Lung (tissue), 16 donors: ENCODE results near the gene GRIN3B. TPM values are rescaled to one million over a fixed set of nuclear protein-coding genes. Genes with fewer than 3 reads are reported as not detected.

Source experiments
- ATAC-seq: fragments of 200-7000 bp; cut with Tn5 transposase; one replicate; pipeline ENCODE4 v1.9.1; 2020; ENCODE audit warnings: moderate number of reproducible peaks; ENCODE audit not compliant: insufficient read depth, low FRiP score
- DNase-seq, 3 donors: peaks; one replicate each; pipeline ENCODE4 v3.0.0-alpha.2; 2013 to 2017
- H3K27ac ChIP-seq, 2 donors: one replicate each; pipeline ENCODE4 v1.5.1; 2013; ENCODE audit warnings: mild to moderate bottlenecking in 2 of 2, moderate library complexity in 2 of 2, control low read depth in 1 of 2, inconsistent platforms in 1 of 2, low read depth in 1 of 2, low read length in 1 of 2
- H3K27me3 ChIP-seq, 3 donors: one replicate each; pipeline ENCODE4 v1.5.1; 2013; ENCODE audit warnings: low read length in 2 of 3; ENCODE audit not compliant: control insufficient read depth in 3 of 3, insufficient read depth in 3 of 3
- H3K36me3 ChIP-seq, 4 donors: one replicate each; pipeline ENCODE4 v1.5.1; 2013; ENCODE audit warnings: low read length in 4 of 4, mild to moderate bottlenecking in 1 of 4, moderate library complexity in 1 of 4; ENCODE audit not compliant: control insufficient read depth in 4 of 4, insufficient read depth in 4 of 4
- H3K4me1 ChIP-seq, 5 donors: one replicate each; pipeline ENCODE4 v1.5.1; 2013; ENCODE audit warnings: low read length in 5 of 5, mild to moderate bottlenecking in 2 of 5, moderate library complexity in 1 of 5; ENCODE audit not compliant: control insufficient read depth in 5 of 5, insufficient read depth in 5 of 5
- H3K4me3 ChIP-seq: one replicate; pipeline ENCODE4 v1.5.1; 2013; ENCODE audit warnings: mild to moderate bottlenecking, control low read depth, moderate library complexity
- H3K9ac ChIP-seq, 2 donors: one replicate each; pipeline ENCODE4 v1.5.1; 2013; ENCODE audit warnings: low read length in 2 of 2, control low read depth in 1 of 2; ENCODE audit not compliant: insufficient read depth in 1 of 2
- H3K9me3 ChIP-seq, 4 donors: one replicate each; pipeline ENCODE4 v1.5.1; 2013; ENCODE audit warnings: low read length in 3 of 4, mild to moderate bottlenecking in 1 of 4, moderate library complexity in 1 of 4; ENCODE audit not compliant: control insufficient read depth in 4 of 4, insufficient read depth in 3 of 4
- CTCF ChIP-seq: IDR thresholded peaks from 2 replicates; pipeline ENCODE4 v1.5.1; 2012; ENCODE audit warnings: mild to moderate bottlenecking; ENCODE audit errors: control extremely low read depth, extremely low read depth
- WGBS, 2 donors: extraction: QIAGEN DNeasy Blood & Tissue Kit; methylation state at CpG; one replicate each; pipeline ENCODE4 v1.1.7; 2013; 5-methylcytosine and 5-hydroxymethylcytosine counted together
- long read RNA-seq, 5 donors: transcript quantifications; one replicate each; lab custom pipeline, GENCODE V29; 2026
- polyA plus RNA-seq, 2 donors: library from polyadenylated mRNA; stranded (reverse); fragments of 200-250 nt; gene quantifications; one replicate each; pipeline ENCODE4 v1.2.1, GENCODE V29; 2013
- total RNA-seq, 2 donors: library from RNA; depleted of rRNA in 1 of 2; stranded (reverse); fragments of >200 nt in 1 of 2; gene quantifications; one replicate each; pipeline ENCODE4 v1.2.1, GENCODE V29; 2014 to 2021
- donor health status: control.
- donor health status: control.
- donor health status: Bipolar disorder and iron deficiency.
- donor health status: healthy.
- donor health status: DM: yes; HTN: yes; CAD: no.

Gene GRIN3B
- total RNA-seq (10 to 100 TPM in 1 of 2 donors, 1 to 10 TPM in 1; 2.6 to 11.6 TPM), polyA plus RNA-seq (1 to 10 TPM; 1.3 to 2.3 TPM)
- long read RNA-seq, donor 1, partial matches to known transcripts, result 49 of 49 reads
- long read RNA-seq, donor 1, other reads (novel, unspliced or antisense), result 0 of 49 reads
- long read RNA-seq, donor 2, result 0 reads
- long read RNA-seq, donor 3, partial matches to known transcripts, result 0 of 1 reads
- long read RNA-seq, donor 3, other reads (novel, unspliced or antisense), result 0 of 1 reads
- long read RNA-seq, donor 4, result 0 reads
- long read RNA-seq, donor 5, result 0 reads

GRCh38 chr19:1000095-1000494, at the start of gene GRIN3B:
GRIN3B (plus strand) TSS chr19:1000419; CDS start chr19:1000438, 19 bp downstream.
- 1 to 2% methylated on average over 31 to 43 of the region's 43 CpGs for WGBS, 2 donors
- H3K4me3 ChIP-seq, result no peak within 1 kb of the TSS
- ATAC-seq, result no peak

GRCh38 chr19:952049-952679, 48.1 kb upstream of the GRIN3B start:
- Histone ChIP-seq H3K4me1 (peaks cover 0 to 39% (median 10%) of the 10 kb centered on the region in 5 donors), H3K27me3 (no peaks in the 10 kb centered on the region), H3K4me3 (no peak overlapping the region), H3K9me3 (no peaks in the 10 kb centered on the region), H3K9ac (no peak overlapping the region), H3K27ac (no peak overlapping the region), H3K36me3 (peaks cover 0 to 5% (median 0%) of the 10 kb centered on the region in 4 donors)
- DNase-seq, result no peak
- no peak for TF ChIP-seq CTCF
- no peak for ATAC-seq
- 66 to 78% methylated on average over 14 of the region's 14 CpGs for WGBS, 2 donors

More at GRCh38 chr19:1000095-1000494, at the start of gene GRIN3B:
- Histone ChIP-seq H3K27me3 (peaks cover 5 to 42% (median 37%) of the 10 kb centered on the region in 3 donors), H3K36me3 (no peaks in the 10 kb centered on the region), H3K4me1 (peaks cover 0 to 18% (median 6%) of the 10 kb centered on the region in 5 donors), H3K27ac (no peak within 1 kb of the TSS), H3K9ac (no peak within 1 kb of the TSS), H3K9me3 (peaks cover 0 to 2% (median 0%) of the 10 kb centered on the region in 4 donors)
- TF ChIP-seq CTCF, result peak; percentile 3
- DNase-seq, result peak in 2 of 3 donors; percentile 41 to 63

- 11 to 23% methylated on average over 21 of the region's 21 CpGs for WGBS, 2 donors
- no peak overlapping the region for H3K4me3 ChIP-seq
- no peak overlapping the region for H3K27ac ChIP-seq
These were observed 47.4 kb upstream of the GRIN3B start for GRCh38 chr19:952680-953444.

More at GRCh38 chr19:952680-953444, 47.4 kb upstream of the GRIN3B start:
- ATAC-seq (no peak), DNase-seq (peak; percentile 60 to 80 (median 66))
- Histone ChIP-seq H3K9ac (no peak overlapping the region), H3K9me3 (no peaks in the 10 kb centered on the region), H3K27me3 (no peaks in the 10 kb centered on the region), H3K36me3 (no peaks in the 10 kb centered on the region), H3K4me1 (peaks cover 0 to 40% (median 10%) of the 10 kb centered on the region in 5 donors)
- no peak for TF ChIP-seq CTCF
